HepG2 (cell line): Measurements from ENCODE around the gene MTIF2.

ENCODE experiments used
- BHLHE40 ChIP-seq: IDR thresholded peaks from 2 replicates; pipeline ENCODE4 v1.6.1; 2011; ENCODE audit warnings: low read length, improper control_type of control experiment
- CHD2 ChIP-seq: IDR thresholded peaks from 2 replicates; pipeline ENCODE4 v1.6.1; 2011; ENCODE audit warnings: low read depth, low read length, improper control_type of control experiment
- GLI4 ChIP-seq: sonication (generic); formaldehyde crosslinking; IDR thresholded peaks from 2 replicates; pipeline ENCODE4 v1.5.1; 2020; ENCODE audit warnings: missing genetic modification reagents, mild to moderate bottlenecking, moderate library complexity, borderline replicate concordance
- HINFP ChIP-seq: sonication (generic); formaldehyde crosslinking; IDR thresholded peaks from 2 replicates; pipeline ENCODE4 v1.4.0; 2020; ENCODE audit warnings: low read depth, mild to moderate bottlenecking, missing genetic modification reagents
- ZKSCAN8 ChIP-seq: IDR thresholded peaks from 2 replicates; pipeline ENCODE4 v1.6.1; 2016; ENCODE audit warnings: borderline replicate concordance, missing genetic modification reagents, missing compliant biosample characterization
- ZNF232 ChIP-seq: sonication (generic); formaldehyde crosslinking; IDR thresholded peaks from 2 replicates; pipeline ENCODE4 v1.4.0; 2020; ENCODE audit warnings: missing genetic modification reagents, borderline replicate concordance
- ZNF891 ChIP-seq: sonication (generic); formaldehyde crosslinking; IDR thresholded peaks from 2 replicates; pipeline ENCODE4 v1.5.0; 2020; ENCODE audit warnings: mild to moderate bottlenecking, missing genetic modification reagents

GRCh38 chr2:55204950-55205349 lies 64.1 kb downstream of the MTIF2 start:
- no peak for TF ChIP-seq GLI4 (CRISPR knock-in tag)
- no peak for TF ChIP-seq HINFP (CRISPR knock-in tag)
- TF ChIP-seq ZKSCAN8 (CRISPR knock-in tag), result no peak
- no peak for TF ChIP-seq BHLHE40
- TF ChIP-seq ZNF891 (CRISPR knock-in tag), result no peak
- no peak for TF ChIP-seq ZNF232 (CRISPR knock-in tag)
- no peak for TF ChIP-seq CHD2
